Pons (tissue), 1 donor: Measurements from ENCODE around the gene TNS3.
"Not testable (repeated sequence)": the region's sequence is repeated elsewhere in the genome, so short reads cannot be mapped to it uniquely, and the experiment has no call there.

Experiments
- DNase-seq: peaks from one replicate; pipeline ENCODE4 v3.0.0-alpha.2; 2016; ENCODE audit warnings: low spot score

Gene TNS3

GRCh38 chr7:47602272-47603004 lies 20.5 kb upstream of the TNS3 start:
- no peak for DNase-seq

- no peak for DNase-seq
Measured at GRCh38 chr7:47601881-47602249, 20.0 kb upstream of the TNS3 start.

GRCh38 chr7:47601119-47601880 lies 19.4 kb upstream of the TNS3 start:
- DNase-seq: no peak

- no peak for DNase-seq
Measured at GRCh38 chr7:47600199-47601118, 18.5 kb upstream of the TNS3 start.

GRCh38 chr7:47597379-47597778 lies 15.5 kb upstream of the TNS3 start:
- no peak for DNase-seq

- peak; percentile 51 for DNase-seq
Measured at GRCh38 chr7:47596502-47597202, 14.7 kb upstream of the TNS3 start.

GRCh38 chr7:47594406-47594805 lies 12.5 kb upstream of the TNS3 start:
- DNase-seq: no peak

GRCh38 chr7:47591655-47592572 lies 10.0 kb upstream of the TNS3 start:
- no peak for DNase-seq

- DNase-seq: no peak
Measured at GRCh38 chr7:47591089-47591654, 9.3 kb upstream of the TNS3 start.

- not testable (repeated sequence) for DNase-seq
Measured at GRCh38 chr7:47590215-47590614, 8.3 kb upstream of the TNS3 start.

GRCh38 chr7:47588704-47589225 lies 6.9 kb upstream of the TNS3 start:
- DNase-seq: no peak

GRCh38 chr7:47587976-47588375 lies 6.1 kb upstream of the TNS3 start:
- no peak for DNase-seq

GRCh38 chr7:47587351-47587750 lies 5.4 kb upstream of the TNS3 start:
- DNase-seq: no peak

GRCh38 chr7:47586925-47587324 lies 5.0 kb upstream of the TNS3 start:
- DNase-seq: no peak

GRCh38 chr7:47586161-47586670 lies 4.3 kb upstream of the TNS3 start:
- DNase-seq: not testable (repeated sequence)

- DNase-seq: no peak
Measured at GRCh38 chr7:47584536-47584895, 2.6 kb upstream of the TNS3 start.

- no peak for DNase-seq
Measured at GRCh38 chr7:47583739-47584535, 2.0 kb upstream of the TNS3 start.

- DNase-seq: no peak
Measured at GRCh38 chr7:47582764-47583738, 1.1 kb upstream of the TNS3 start.
